IMR-90 (cell line): ENCODE results near the gene GPRC5D. TPM values are rescaled to one million over a fixed set of nuclear protein-coding genes. Genes with fewer than 3 reads are reported as not detected.

Experiments used
- ATAC-seq: fragments of 200-7000 bp; cut with Tn5 transposase; 2 replicates; pipeline ENCODE4 v1.9.1; 2020; ENCODE audit warnings: low read depth, mild to moderate bottlenecking, moderate library complexity
- BruUV-seq: library from RNA; stranded (reverse); fragments of 400-500 nt; replicated peaks from 2 replicates; lab custom pipeline; 2021; lab: Mats Ljungman, UMichigan
- CTCF ChIA-PET: fragments of 300-600 bp; formaldehyde crosslinking; extraction: SDS; loops from one replicate; lab custom pipeline; 2021; ENCODE audit warnings: antibody characterized with exemption; lab: Yijun Ruan, JAX
- POLR2A ChIA-PET: fragments of 300-600 bp; sonication (Branson Sonifier 250); formaldehyde crosslinking; loops from one replicate; lab custom pipeline; 2022; ENCODE audit warnings: antibody characterized with exemption; ENCODE audit not compliant: unreplicated experiment; lab: Charles Lee
- DNase-seq: peaks from one replicate; pipeline ENCODE4 v3.0.0; 2013
- H2AFZ ChIP-seq: replicated peaks from 2 replicates; pipeline ENCODE3; 2013; ENCODE audit warnings: low read length, mild to moderate bottlenecking; ENCODE audit not compliant: poor library complexity
- H2AK5ac ChIP-seq: 2 replicates; pipeline ENCODE4 v1.6.1; 2013; ENCODE audit warnings: low read depth, low read length, inconsistent platforms
- H2AK9ac ChIP-seq: replicated peaks from 2 replicates; pipeline ENCODE3; 2013; ENCODE audit warnings: mild to moderate bottlenecking, low read depth, low read length, moderate library complexity; ENCODE audit not compliant: poor library complexity
- H2BK120ac ChIP-seq: 2 replicates; pipeline ENCODE4 v1.6.1; 2013; ENCODE audit warnings: low read depth, low read length, inconsistent platforms
- H2BK15ac ChIP-seq: 3 replicates; pipeline ENCODE4 v1.6.1; 2013; ENCODE audit warnings: low read depth, low read length, inconsistent platforms
- H2BK20ac ChIP-seq: 2 replicates; pipeline ENCODE4 v1.6.1; 2013; ENCODE audit warnings: low read depth, mild to moderate bottlenecking, inconsistent platforms, low read length, moderate library complexity
- H2BK5ac ChIP-seq: 2 replicates; pipeline ENCODE4 v1.6.1; 2013; ENCODE audit warnings: mild to moderate bottlenecking, low read depth, low read length, inconsistent platforms; ENCODE audit not compliant: poor library complexity, severe bottlenecking
- H3K14ac ChIP-seq: replicated peaks from 2 replicates; pipeline ENCODE4 v1.6.1; 2013; ENCODE audit warnings: low read depth, low read length, inconsistent platforms
- H3K18ac ChIP-seq: 2 replicates; pipeline ENCODE4 v1.6.1; 2013; ENCODE audit warnings: low read depth, low read length, control low read depth
- H3K23ac ChIP-seq: 2 replicates; pipeline ENCODE4 v1.6.1; 2013; ENCODE audit warnings: low read depth, low read length, inconsistent platforms
- H3K27ac ChIP-seq: 2 replicates; pipeline ENCODE4 v1.5.1; 2013; ENCODE audit warnings: mild to moderate bottlenecking, control low read depth, low read length; ENCODE audit not compliant: insufficient read depth
- H3K27me3 ChIP-seq: 2 replicates; pipeline ENCODE4 v1.6.1; 2013; ENCODE audit warnings: low read length; ENCODE audit not compliant: control insufficient read depth, insufficient read depth
- H3K36me3 ChIP-seq: 2 replicates; pipeline ENCODE4 v1.6.1; 2013; ENCODE audit warnings: low read length, mixed read lengths; ENCODE audit not compliant: control insufficient read depth, insufficient read depth
- H3K4ac ChIP-seq: 2 replicates; pipeline ENCODE4 v1.6.1; 2013; ENCODE audit warnings: low read depth, low read length, inconsistent platforms
- H3K4me1 ChIP-seq: 2 replicates; pipeline ENCODE4 v1.6.1; 2013; ENCODE audit warnings: low read length, mixed read lengths; ENCODE audit not compliant: control insufficient read depth, insufficient read depth
- H3K4me2 ChIP-seq: 2 replicates; pipeline ENCODE4 v1.6.1; 2013; ENCODE audit warnings: low read depth, mild to moderate bottlenecking, control low read depth, low read length, moderate library complexity
- H3K4me3 ChIP-seq: 2 replicates; pipeline ENCODE4 v1.5.1; 2013; ENCODE audit warnings: low read depth, mild to moderate bottlenecking, control low read depth, low read length, moderate library complexity; ENCODE audit not compliant: insufficient read depth
- H3K56ac ChIP-seq: 2 replicates; pipeline ENCODE4 v1.6.1; 2013; ENCODE audit warnings: low read length, inconsistent platforms; ENCODE audit not compliant: insufficient read depth; ENCODE audit errors: extremely low read depth
- H3K79me1 ChIP-seq, 2 experiments: 2 replicates each; pipeline ENCODE4 v1.6.1; 2013; ENCODE audit warnings: low read length in 2 of 2, inconsistent platforms in 1 of 2, low read depth in 1 of 2
- H3K9ac ChIP-seq: 2 replicates; pipeline ENCODE4 v1.6.1; 2013; ENCODE audit warnings: low read depth, low read length, control low read depth
- H3K9me1 ChIP-seq: 2 replicates; pipeline ENCODE4 v1.6.1; 2013; ENCODE audit warnings: low read length, inconsistent platforms; ENCODE audit not compliant: insufficient read depth
- H3K9me3 ChIP-seq: 2 replicates; pipeline ENCODE4 v1.6.1; 2013; ENCODE audit warnings: low read length; ENCODE audit not compliant: control insufficient read depth, insufficient read depth
- H4K20me1 ChIP-seq: 2 replicates; pipeline ENCODE4 v1.6.1; 2013; ENCODE audit warnings: low read length, inconsistent platforms; ENCODE audit not compliant: insufficient read depth
- H4K5ac ChIP-seq: 2 replicates; pipeline ENCODE4 v1.6.1; 2013; ENCODE audit warnings: mild to moderate bottlenecking, low read depth, low read length, control low read depth
- H4K8ac ChIP-seq, 2 experiments: 2 replicates each; pipeline ENCODE4 v1.6.1; 2013; ENCODE audit warnings: low read depth in 2 of 2, low read length in 2 of 2, control low read depth in 1 of 2, inconsistent platforms in 1 of 2
- H4K91ac ChIP-seq: 2 replicates; pipeline ENCODE4 v1.6.1; 2013; ENCODE audit warnings: low read depth, low read length, inconsistent platforms; ENCODE audit not compliant: insufficient read depth
- BHLHE40 ChIP-seq: fragments of 150-350 bp; IDR thresholded peaks from 2 replicates; pipeline ENCODE4 v1.6.1; 2016; ENCODE audit warnings: mild to moderate bottlenecking, low read depth, low read length
- CEBPB ChIP-seq: IDR thresholded peaks from 2 replicates; pipeline ENCODE4 v1.6.1; 2012; ENCODE audit warnings: low read depth, low read length, improper control_type of control experiment
- CHD1 ChIP-seq: IDR thresholded peaks from 2 replicates; pipeline ENCODE4 v1.6.1; 2012; ENCODE audit warnings: low read depth, low read length, improper control_type of control experiment
- CTCF ChIP-seq: conservative IDR thresholded peaks from 2 replicates; pipeline ENCODE4 v1.5.1; 2012; ENCODE audit warnings: mild to moderate bottlenecking, low read depth, low read length, improper control_type of control experiment
- FOS ChIP-seq: fragments of 150-350 bp; IDR thresholded peaks from 2 replicates; pipeline ENCODE4 v1.6.1; 2016; ENCODE audit warnings: low read depth, low read length
- MAFK ChIP-seq: IDR thresholded peaks from 2 replicates; pipeline ENCODE4 v1.6.1; 2012; ENCODE audit warnings: low read depth, low read length, improper control_type of control experiment
- MAZ ChIP-seq: IDR thresholded peaks from 2 replicates; pipeline ENCODE4 v1.6.1; 2012; ENCODE audit warnings: low read depth, mild to moderate bottlenecking, low read length, improper control_type of control experiment, moderate library complexity, borderline replicate concordance
- MXI1 ChIP-seq: IDR thresholded peaks from 2 replicates; pipeline ENCODE4 v1.6.1; 2012; ENCODE audit warnings: low read depth, mild to moderate bottlenecking, low read length, moderate library complexity, borderline replicate concordance
- NFE2L2 ChIP-seq: fragments of 150-350 bp; IDR thresholded peaks from 2 replicates; pipeline ENCODE4 v1.6.1; 2016; ENCODE audit warnings: low read depth, mild to moderate bottlenecking, low read length
- POLR2A ChIP-seq: IDR thresholded peaks from 2 replicates; pipeline ENCODE4 v1.6.1; 2012; ENCODE audit warnings: mild to moderate bottlenecking, low read depth, low read length
- RAD21 ChIP-seq: IDR thresholded peaks from 2 replicates; pipeline ENCODE4 v1.6.1; 2012; ENCODE audit warnings: low read length, improper control_type of control experiment
- RCOR1 ChIP-seq: IDR thresholded peaks from 2 replicates; pipeline ENCODE4 v1.6.1; 2012; ENCODE audit warnings: mild to moderate bottlenecking, low read length, improper control_type of control experiment; ENCODE audit not compliant: insufficient replicate concordance
- RFX5 ChIP-seq: IDR thresholded peaks from 2 replicates; pipeline ENCODE4 v1.8.0; 2012; ENCODE audit warnings: low read depth, mild to moderate bottlenecking, low read length, moderate library complexity
- SMC3 ChIP-seq: fragments of 150-350 bp; IDR thresholded peaks from 2 replicates; pipeline ENCODE4 v1.6.1; 2016; ENCODE audit warnings: low read depth, mild to moderate bottlenecking, antibody characterized with exemption, low read length, moderate library complexity
- WGBS, 2 experiments: methylation state at CpG; one replicate each; pipeline versions ENCODE4 v1.1.5 to v1.1.7; 2013; ENCODE audit warnings: missing lambda C conversion rate in 2 of 2; ENCODE audit not compliant: insufficient read length in 1 of 2; ENCODE audit errors: extremely low coverage in 2 of 2; 5-methylcytosine and 5-hydroxymethylcytosine counted together
- dilution Hi-C: fragments of 300-500 bp; cut with HindIII; formaldehyde crosslinking; loops from one replicate; pipeline ENCODE4 v1.14.3; 2018; ENCODE audit warnings: low sequenced_read_pairs; ENCODE audit not compliant: unreplicated experiment
- in situ Hi-C: fragments of 300-500 bp; cut with MboI; formaldehyde crosslinking; loops from 3 replicates; pipeline ENCODE4 v1.14.3; 2019; ENCODE audit warnings: low sequenced_read_pairs, inconsistent platforms, mixed read lengths
- intact Hi-C: fragments of 100-400 bp; cut with micrococcal nuclease; formaldehyde crosslinking; loops from 2 replicates; pipeline ENCODE4 v1.10.0; 2022
- polyA plus RNA-seq, 3 experiments: library from polyadenylated mRNA; depleted of rRNA; stranded (reverse); fragments of >200 nt; gene quantifications; 2 replicates each; pipeline ENCODE4 v1.2.3, GENCODE V29; 2012; ENCODE audit warnings: low replicate concordance in 1 of 3
- total RNA-seq: library from RNA; depleted of rRNA; stranded (reverse); fragments of >200 nt; gene quantifications from 2 replicates; pipeline ENCODE4 v1.2.3, GENCODE V29; 2012
- TF ChIP-seq, protein P1 (sequence below): fragments of 150-350 bp; IDR thresholded peaks from 2 replicates; pipeline ENCODE4 v1.6.1; 2017; ENCODE audit warnings: mild to moderate bottlenecking, antibody characterized with exemption, low read length, low read depth
- TF ChIP-seq, protein P2 (sequence below): fragments of 150-350 bp; IDR thresholded peaks from 2 replicates; pipeline ENCODE4 v1.6.1; 2016; ENCODE audit warnings: low read depth, mild to moderate bottlenecking, low read length, moderate library complexity, borderline replicate concordance

The GPRC5D gene
- total and polyA plus RNA-seq, 2 of the 4 experiments (the other 2 are of a cell fraction): not detected

DNA sequence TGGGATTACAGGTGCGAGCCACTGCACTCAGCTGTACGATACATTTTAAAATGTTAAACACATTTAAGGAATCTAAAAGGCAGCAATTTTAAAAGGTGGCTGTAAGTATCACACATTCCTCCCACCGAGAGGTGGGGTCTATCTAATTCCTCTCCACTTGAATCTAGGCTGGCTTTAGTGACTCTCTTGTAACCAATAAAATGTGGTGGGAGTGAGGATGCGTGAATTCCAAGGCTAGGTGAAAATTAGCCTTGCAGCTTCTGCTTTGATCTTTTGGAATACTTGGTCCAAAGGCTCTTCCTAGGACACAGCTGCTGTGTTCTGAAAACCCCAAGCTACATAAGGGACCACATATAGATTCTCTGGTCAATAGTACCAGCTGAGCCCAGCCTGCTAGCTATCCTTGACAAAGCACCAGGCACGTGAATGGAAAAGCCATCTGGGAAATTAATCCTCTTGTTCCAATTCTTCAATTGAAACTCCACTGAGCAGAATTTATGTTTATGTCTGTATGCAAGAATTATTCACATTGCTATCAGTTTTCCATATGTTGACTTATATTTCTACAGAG lies 8.8 kb upstream of the GPRC5D start:
- Histone ChIP-seq H3K18ac (no peak overlapping the region), H4K20me1 (no peaks in the 10 kb centered on the region), H3K23ac (no peak overlapping the region), H3K27me3 (no peaks in the 10 kb centered on the region), H3K56ac (no peak overlapping the region), H2BK120ac (no peak overlapping the region), H4K5ac (no peak overlapping the region), H3K36me3 (no peaks in the 10 kb centered on the region), H3K9me3 (no peaks in the 10 kb centered on the region), H3K79me1 (no peaks in the 10 kb centered on the region), H3K9me1 (no peaks in the 10 kb centered on the region), H2BK5ac (no peak overlapping the region), H3K27ac (no peak overlapping the region), H3K4me1 (peaks cover 2% of the 10 kb centered on the region; the same call in 1 of the 2 replicates), H3K4me3 (no peak overlapping the region), H3K14ac (no peak overlapping the region), H2AFZ (no peak overlapping the region), H4K8ac (no peak overlapping the region), H3K4ac (no peak overlapping the region), H3K9ac (no peak overlapping the region), H2AK5ac (no peak overlapping the region), H2BK20ac (no peak overlapping the region), H2BK15ac (no peak overlapping the region), H3K4me2 (no peak overlapping the region), H4K91ac (no peak overlapping the region), H2AK9ac (no peak overlapping the region)
- in situ Hi-C loops: no loop called here
- ChIA-PET CTCF (no interaction called here), POLR2A (no interaction called here)
- dilution Hi-C loops: no loop called here
- DNase-seq (no peak), ATAC-seq (no peak)
- TF ChIP-seq RCOR1: no peak
- no peak for TF ChIP-seq SMC3
- no peak for TF ChIP-seq MAFK
- no peak for TF ChIP-seq RAD21
- no peak for TF ChIP-seq CTCF
- no peak for TF ChIP-seq CEBPB
- TF ChIP-seq RFX5: no peak
- TF ChIP-seq MAZ: no peak
- no peak for TF ChIP-seq POLR2A
- TF ChIP-seq NFE2L2: no peak
- no peak for TF ChIP-seq MXI1
- TF ChIP-seq, protein P1, sequence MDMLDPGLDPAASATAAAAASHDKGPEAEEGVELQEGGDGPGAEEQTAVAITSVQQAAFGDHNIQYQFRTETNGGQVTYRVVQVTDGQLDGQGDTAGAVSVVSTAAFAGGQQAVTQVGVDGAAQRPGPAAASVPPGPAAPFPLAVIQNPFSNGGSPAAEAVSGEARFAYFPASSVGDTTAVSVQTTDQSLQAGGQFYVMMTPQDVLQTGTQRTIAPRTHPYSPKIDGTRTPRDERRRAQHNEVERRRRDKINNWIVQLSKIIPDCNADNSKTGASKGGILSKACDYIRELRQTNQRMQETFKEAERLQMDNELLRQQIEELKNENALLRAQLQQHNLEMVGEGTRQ: no peak
- no peak for TF ChIP-seq FOS
- TF ChIP-seq, protein P2, sequence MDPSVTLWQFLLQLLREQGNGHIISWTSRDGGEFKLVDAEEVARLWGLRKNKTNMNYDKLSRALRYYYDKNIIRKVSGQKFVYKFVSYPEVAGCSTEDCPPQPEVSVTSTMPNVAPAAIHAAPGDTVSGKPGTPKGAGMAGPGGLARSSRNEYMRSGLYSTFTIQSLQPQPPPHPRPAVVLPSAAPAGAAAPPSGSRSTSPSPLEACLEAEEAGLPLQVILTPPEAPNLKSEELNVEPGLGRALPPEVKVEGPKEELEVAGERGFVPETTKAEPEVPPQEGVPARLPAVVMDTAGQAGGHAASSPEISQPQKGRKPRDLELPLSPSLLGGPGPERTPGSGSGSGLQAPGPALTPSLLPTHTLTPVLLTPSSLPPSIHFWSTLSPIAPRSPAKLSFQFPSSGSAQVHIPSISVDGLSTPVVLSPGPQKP: no peak
- TF ChIP-seq CHD1: no peak
- no peak for TF ChIP-seq BHLHE40
- WGBS, 2 experiments: no CpG with 5 or more reads among the region's 5 CpGs
- intact Hi-C loops: no loop called here
- no TSS peak for BruUV-seq
